ENCODE data around the gene MYMK.

The MYMK gene

DNA sequence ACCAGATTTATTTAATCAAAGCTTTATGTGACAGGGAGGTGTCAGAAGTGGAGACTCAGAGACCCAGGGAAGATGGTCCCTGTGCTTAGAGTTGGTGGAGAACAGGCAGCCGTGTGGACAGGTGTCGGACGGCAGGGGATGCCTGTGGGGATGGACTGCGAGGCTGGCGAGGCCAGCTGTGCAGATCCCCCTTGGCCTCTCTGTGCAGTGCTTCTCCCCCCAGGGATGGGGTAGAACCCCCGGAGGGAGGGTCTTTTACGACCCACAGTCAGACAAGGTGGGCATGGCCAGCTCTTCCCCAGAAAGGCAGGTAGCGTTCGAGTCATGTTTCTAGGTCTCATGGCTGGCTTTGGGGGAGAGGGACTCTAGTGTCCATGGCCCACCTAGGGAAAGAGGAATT is 41.1 kb downstream of the MYMK start:
- H3K4me1 ChIP-seq (ENCODE audit: insufficient read depth, low read length), result peaks cover 5% of the 10 kb centered on the region
- H3K9me3 ChIP-seq (ENCODE audit: low read length), result no peaks in the 10 kb centered on the region
- H3K36me3 ChIP-seq (ENCODE audit: insufficient read depth, low read length), result no peaks in the 10 kb centered on the region
- no peak overlapping the region for H3K4me3 ChIP-seq (ENCODE audit: low read length)
- peaks cover under 1% of the 10 kb centered on the region for H3K27me3 ChIP-seq (ENCODE audit: insufficient read depth, low read length)
- no peak overlapping the region for H2AFZ ChIP-seq (ENCODE audit: low read depth, low read length)

DNA sequence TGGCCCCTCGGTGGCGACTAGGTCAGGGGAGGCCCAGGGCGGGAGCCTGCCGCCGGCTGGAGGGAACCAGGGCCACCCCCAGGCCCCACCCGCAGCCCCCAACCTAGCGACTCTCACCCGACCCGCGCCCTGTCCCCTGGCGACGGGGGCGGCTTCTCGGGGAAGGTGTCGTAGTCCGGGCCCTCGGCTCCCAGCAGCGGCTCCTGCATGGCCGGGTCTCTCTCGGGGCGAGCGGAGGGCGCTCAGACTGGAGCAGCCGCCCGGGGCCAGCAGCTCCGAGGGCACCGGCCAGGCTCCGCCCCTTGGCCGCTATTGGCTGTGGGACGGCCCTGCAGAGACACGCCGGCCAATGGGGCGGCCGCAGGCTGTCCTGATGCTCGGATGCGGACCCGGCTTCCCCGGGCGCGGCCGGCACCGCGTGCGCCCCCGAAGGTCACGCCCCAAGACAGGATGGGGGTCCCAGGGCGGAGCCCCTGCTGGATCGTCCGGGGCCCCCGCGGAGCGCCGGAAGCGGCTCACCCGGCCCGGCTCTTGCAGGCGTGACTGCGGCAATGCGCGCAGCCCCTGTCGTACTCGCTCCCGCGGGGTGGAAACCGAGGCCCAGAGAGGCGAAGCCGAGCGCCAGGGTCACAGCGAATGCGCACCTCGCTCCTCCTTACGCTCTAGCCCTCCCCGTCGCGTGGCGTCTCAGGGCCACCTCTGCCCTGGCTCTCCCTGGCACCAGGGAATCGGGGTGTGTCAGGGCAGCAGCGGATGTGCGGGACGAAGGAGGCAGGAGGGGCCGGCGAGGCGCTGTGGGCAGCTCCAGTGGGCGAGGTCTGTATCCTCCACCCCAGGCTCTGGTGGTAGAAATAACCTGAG is 45.7 kb downstream of the MYMK start, which contains the start of gene SLC2A6:
SLC2A6 (minus strand) TSS at position 249 of the 861 bp plus-strand sequence; CDS start at position 209, 40 bp downstream.
- H3K27me3 ChIP-seq (ENCODE audit: insufficient read depth, low read length), result no peaks in the 10 kb centered on the region
- peaks cover 2% of the 10 kb centered on the region for H3K36me3 ChIP-seq (ENCODE audit: insufficient read depth, low read length)
- peak within 1 kb of the TSS; percentile 52 for H3K4me3 ChIP-seq (ENCODE audit: low read length)
- no peaks in the 10 kb centered on the region for H3K9me3 ChIP-seq (ENCODE audit: low read length)
- H3K4me1 ChIP-seq (ENCODE audit: insufficient read depth, low read length), result peaks cover 14% of the 10 kb centered on the region
- peak within 1 kb of the TSS; percentile 35 for H2AFZ ChIP-seq (ENCODE audit: low read depth, low read length)

DNA sequence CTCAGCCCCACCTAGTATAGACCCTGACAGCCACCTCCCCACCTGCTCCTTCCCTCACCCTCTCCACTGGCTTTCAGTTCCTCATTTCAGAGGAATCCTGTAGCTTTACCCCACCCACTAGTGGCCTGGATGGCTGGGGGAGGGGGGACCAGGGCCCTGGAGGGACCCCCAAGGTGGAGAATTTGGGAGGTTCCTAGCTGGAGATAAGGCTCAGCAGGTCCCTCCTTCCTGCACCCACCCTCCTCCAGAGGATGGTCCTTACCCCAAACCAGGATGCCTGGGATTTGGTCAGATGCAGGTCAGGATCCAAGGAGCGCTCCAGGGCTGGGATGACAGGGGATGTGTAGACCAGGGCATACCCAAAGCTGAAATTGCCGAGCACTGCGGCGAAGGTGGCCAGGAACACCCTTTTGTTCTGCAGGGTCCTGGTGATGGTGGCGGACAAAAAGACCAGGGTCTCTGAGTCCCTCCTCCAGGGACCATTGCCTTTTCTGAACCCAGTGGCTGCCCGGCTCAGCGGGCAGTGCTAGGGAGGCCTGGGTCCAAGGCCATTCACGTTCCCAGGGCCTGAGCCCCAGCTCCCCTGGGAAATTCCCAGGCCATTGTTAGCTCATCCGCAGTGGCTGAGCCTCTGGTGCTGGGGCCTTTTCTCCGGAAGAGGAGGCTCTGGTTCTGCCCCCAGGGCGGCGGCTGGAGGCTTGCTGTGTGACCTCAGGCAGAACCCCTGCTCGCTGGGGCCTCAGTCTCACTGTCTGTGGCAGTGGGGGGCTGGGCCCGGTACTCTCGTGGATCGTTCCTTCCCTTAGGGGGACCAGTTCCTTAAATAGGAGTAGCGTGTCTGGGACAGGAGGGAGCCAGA is 46.5 kb downstream of the MYMK start:
- H3K4me3 ChIP-seq (ENCODE audit: low read length), result peak overlapping the region; percentile 52
- no peaks in the 10 kb centered on the region for H3K27me3 ChIP-seq (ENCODE audit: insufficient read depth, low read length)
- peaks cover 14% of the 10 kb centered on the region for H3K4me1 ChIP-seq (ENCODE audit: insufficient read depth, low read length)
- peaks cover 6% of the 10 kb centered on the region for H3K36me3 ChIP-seq (ENCODE audit: insufficient read depth, low read length)
- peak overlapping the region; percentile 28 for H2AFZ ChIP-seq (ENCODE audit: low read depth, low read length)
- H3K9me3 ChIP-seq (ENCODE audit: low read length), result no peaks in the 10 kb centered on the region

DNA sequence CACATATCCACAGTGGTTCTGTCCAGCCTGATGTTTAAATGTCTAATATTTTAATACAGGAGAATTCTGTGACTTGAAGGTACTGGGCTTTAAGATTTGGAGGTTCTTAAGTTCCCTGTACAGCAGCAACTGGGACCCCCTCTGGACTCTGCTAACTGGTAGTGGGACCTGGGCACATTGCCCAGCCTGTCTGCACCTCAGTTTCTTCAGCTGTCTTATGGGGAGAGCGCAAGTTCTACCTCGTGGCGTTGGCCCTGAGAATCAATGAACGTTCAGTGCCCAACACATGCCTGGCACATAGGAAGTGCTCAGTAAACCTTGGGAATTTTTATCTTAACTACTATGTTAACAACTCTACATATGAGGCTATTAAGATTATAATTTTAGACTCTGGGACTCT is 47.3 kb downstream of the MYMK start:
- Histone ChIP-seq H2AFZ (ENCODE audit: low read depth, low read length) (no peak overlapping the region), H3K9me3 (ENCODE audit: low read length) (no peaks in the 10 kb centered on the region), H3K36me3 (ENCODE audit: insufficient read depth, low read length) (peaks cover 6% of the 10 kb centered on the region), H3K27me3 (ENCODE audit: insufficient read depth, low read length) (no peaks in the 10 kb centered on the region), H3K4me1 (ENCODE audit: insufficient read depth, low read length) (peaks cover 14% of the 10 kb centered on the region), H3K4me3 (ENCODE audit: low read length) (no peak overlapping the region)

DNA sequence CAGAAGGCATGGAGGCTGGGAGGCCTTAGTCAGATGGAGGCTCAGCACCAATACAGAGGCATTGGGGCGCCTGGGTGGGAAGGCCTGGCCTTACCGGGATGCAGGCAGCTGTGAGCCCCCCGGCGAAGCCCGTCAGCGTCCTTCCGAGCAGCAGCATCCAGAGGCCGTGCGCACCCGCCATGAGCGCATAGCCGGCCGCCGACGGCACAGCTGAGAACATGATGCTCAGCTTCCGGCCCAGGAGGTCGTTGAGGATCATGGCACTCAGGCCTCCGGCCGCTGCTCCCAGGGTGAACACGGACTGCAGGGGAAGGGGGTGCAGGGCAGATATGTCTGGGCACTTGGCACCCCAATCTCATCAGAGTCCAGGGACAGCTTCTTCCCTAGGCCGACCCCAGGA is 47.8 kb downstream of the MYMK start:
- H2AFZ ChIP-seq (ENCODE audit: low read depth, low read length), result no peak overlapping the region
- H3K4me3 ChIP-seq (ENCODE audit: low read length), result no peak overlapping the region
- H3K9me3 ChIP-seq (ENCODE audit: low read length), result no peaks in the 10 kb centered on the region
- H3K27me3 ChIP-seq (ENCODE audit: insufficient read depth, low read length), result no peaks in the 10 kb centered on the region
- H3K4me1 ChIP-seq (ENCODE audit: insufficient read depth, low read length), result peaks cover 14% of the 10 kb centered on the region
- peaks cover 9% of the 10 kb centered on the region for H3K36me3 ChIP-seq (ENCODE audit: insufficient read depth, low read length)

DNA sequence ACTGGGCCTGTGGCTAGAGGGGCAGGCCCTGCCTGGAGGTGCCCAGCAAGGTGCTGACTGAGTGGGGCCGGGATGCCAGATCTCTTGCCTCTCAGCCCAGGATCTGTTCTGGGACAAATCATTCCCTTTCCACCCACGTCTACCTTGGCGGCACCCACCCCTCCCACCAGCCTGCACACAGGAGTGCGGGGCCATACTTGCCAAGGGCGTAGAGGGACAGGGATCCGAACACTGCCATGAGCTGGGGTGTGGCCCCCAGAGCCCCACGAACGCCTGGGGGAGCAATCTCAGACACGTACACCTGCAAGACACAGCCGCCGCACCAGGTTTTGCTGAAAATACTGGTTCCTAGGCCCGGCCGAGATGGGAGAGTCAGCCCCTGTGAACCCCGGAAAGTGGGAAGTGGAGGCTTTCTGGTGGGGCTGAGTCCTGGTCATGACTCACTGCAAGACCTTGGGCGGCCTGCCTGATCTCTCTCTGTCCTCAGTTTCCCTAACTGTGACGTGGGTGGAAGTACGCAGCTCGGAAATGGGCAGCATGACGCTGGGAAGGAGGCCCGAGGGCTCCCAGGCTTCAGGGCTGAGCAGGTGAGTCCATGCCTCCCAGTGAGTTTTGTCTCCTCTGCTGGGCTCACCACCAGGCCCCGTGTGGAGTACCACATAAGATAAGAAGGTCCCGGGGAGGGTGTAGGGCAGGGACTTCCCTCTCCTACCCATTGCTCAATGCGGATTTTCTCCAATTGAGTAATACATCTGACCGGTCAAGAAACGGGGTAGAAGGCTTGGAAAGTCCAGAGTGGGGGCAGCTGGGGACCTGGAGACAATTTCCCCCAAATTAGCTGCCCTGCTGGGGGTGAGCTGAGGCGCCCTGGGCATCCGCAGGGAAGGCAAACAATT is 48.5 kb downstream of the MYMK start:
- no peak overlapping the region for H3K4me3 ChIP-seq (ENCODE audit: low read length)

DNA sequence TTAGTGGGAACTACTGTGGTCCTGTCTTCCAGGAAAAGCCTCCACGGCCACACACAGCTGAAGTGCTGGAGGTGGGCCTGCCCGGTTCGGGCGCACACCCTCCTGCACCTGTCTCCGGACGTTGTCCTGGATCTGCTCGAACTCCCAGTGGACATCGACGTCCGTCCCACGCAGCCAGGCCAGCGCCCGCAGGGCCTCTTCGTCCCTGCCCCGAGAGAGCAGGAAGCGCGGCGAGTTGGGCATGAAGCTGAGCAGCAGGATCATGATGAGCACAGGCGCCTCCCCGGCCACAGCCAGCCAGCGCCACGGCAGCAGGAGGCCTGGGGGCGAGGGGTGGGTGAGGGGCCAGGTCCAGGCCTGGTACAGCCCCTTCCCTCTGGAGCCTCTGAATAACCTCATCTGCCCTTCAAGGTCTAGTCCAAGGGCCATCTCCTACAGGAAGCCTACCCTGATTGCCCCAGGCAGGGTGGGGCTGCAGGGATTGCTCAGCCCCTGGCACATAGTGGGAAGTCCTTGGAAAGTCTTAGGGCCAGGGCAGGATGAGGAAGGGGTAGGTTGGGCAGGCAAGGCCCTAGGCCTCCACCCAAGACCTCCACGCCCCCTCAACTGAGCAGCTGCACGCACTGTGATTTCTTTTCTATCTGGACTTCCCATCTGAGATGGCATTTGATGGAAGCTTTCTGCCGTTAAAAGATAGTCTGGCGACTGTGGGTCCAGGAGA is 49.3 kb downstream of the MYMK start:
- Histone ChIP-seq H3K4me1 (ENCODE audit: insufficient read depth, low read length) (peaks cover 14% of the 10 kb centered on the region), H3K9me3 (ENCODE audit: low read length) (no peaks in the 10 kb centered on the region), H3K4me3 (ENCODE audit: low read length) (no peak overlapping the region), H3K36me3 (ENCODE audit: insufficient read depth, low read length) (peaks cover 13% of the 10 kb centered on the region), H2AFZ (ENCODE audit: low read depth, low read length) (no peak overlapping the region), H3K27me3 (ENCODE audit: insufficient read depth, low read length) (no peaks in the 10 kb centered on the region)

More for the DNA sequence above, 48.5 kb downstream of the MYMK start:
- Histone ChIP-seq H3K4me1 (ENCODE audit: insufficient read depth, low read length) (peaks cover 14% of the 10 kb centered on the region), H2AFZ (ENCODE audit: low read depth, low read length) (no peak overlapping the region), H3K27me3 (ENCODE audit: insufficient read depth, low read length) (no peaks in the 10 kb centered on the region), H3K9me3 (ENCODE audit: low read length) (no peaks in the 10 kb centered on the region), H3K36me3 (ENCODE audit: insufficient read depth, low read length) (peaks cover 13% of the 10 kb centered on the region)

DNA sequence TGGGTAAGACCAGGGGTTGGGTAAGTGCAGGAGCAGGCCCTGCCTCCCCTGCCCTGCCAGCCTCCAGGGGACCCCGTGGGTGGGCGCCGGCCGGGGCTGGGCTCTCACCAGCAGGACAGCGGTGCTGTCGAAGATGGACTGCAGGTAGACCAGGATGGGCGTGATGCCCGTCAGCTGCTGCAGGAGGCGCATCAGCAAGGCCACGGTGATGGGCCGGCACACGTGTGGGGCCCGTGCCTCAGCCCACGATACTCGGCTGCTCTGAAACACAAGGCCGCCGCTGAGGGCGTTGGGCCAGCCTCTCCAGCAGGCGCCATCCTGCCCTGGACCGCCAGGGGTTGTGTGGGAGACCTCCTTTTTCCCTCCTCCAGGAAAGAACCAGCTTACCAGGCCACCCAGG is 49.9 kb downstream of the MYMK start:
- Histone ChIP-seq H2AFZ (ENCODE audit: low read depth, low read length) (no peak overlapping the region), H3K9me3 (ENCODE audit: low read length) (no peaks in the 10 kb centered on the region)

DNA sequence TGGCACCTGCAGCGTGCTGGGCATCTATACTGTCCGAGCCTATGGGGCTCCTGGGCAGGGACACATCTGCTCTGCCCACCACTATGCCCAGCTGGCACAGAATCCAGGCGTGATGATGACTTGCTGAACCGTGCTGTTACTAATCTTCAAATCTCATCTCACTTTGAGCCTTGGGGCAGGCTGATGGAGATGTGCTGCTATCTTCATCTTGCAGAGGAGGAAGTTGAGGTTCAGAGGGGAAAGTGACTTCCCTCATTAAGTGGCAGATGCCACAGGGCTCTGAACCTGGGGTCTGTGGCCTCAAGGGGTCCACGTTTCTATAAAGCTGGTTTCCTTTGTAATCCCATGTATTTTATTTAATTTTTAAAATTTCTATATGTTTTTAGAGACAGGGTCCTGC is 50.5 kb downstream of the MYMK start:
- peaks cover 13% of the 10 kb centered on the region for H3K36me3 ChIP-seq (ENCODE audit: insufficient read depth, low read length)

More for the DNA sequence above, 49.9 kb downstream of the MYMK start:
- Histone ChIP-seq H3K36me3 (ENCODE audit: insufficient read depth, low read length) (peaks cover 13% of the 10 kb centered on the region), H3K4me3 (ENCODE audit: low read length) (no peak overlapping the region), H3K27me3 (ENCODE audit: insufficient read depth, low read length) (no peaks in the 10 kb centered on the region), H3K4me1 (ENCODE audit: insufficient read depth, low read length) (peaks cover 14% of the 10 kb centered on the region)

DNA sequence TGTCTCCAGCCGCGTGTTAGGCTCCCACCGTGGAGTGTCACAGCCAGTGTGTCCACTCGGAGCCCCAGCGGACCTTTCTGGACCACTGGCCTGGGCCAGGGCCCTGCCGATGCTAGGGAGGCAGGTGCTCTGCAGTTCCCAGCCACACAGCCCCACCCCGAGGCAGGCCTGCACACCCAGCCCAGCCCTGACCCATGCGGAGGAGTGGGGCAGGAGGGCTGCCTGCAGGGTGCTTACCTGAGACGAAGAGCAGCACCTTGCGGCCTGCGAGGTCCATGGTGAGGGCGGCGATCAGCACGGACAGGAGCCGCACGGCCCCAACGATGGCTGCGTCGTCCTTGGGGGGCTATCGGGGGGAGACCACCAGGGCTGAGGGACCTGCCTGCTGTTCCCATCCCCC is 51.0 kb downstream of the MYMK start:
- Histone ChIP-seq H3K9me3 (ENCODE audit: low read length) (no peaks in the 10 kb centered on the region), H3K36me3 (ENCODE audit: insufficient read depth, low read length) (peaks cover 13% of the 10 kb centered on the region), H3K27me3 (ENCODE audit: insufficient read depth, low read length) (no peaks in the 10 kb centered on the region), H2AFZ (ENCODE audit: low read depth, low read length) (no peak overlapping the region), H3K4me3 (ENCODE audit: low read length) (no peak overlapping the region), H3K4me1 (ENCODE audit: insufficient read depth, low read length) (peaks cover 9% of the 10 kb centered on the region)

More for the DNA sequence above, 50.5 kb downstream of the MYMK start:
- H3K27me3 ChIP-seq (ENCODE audit: insufficient read depth, low read length), result no peaks in the 10 kb centered on the region
- H3K4me1 ChIP-seq (ENCODE audit: insufficient read depth, low read length), result peaks cover 9% of the 10 kb centered on the region
- H3K9me3 ChIP-seq (ENCODE audit: low read length), result no peaks in the 10 kb centered on the region
- H3K4me3 ChIP-seq (ENCODE audit: low read length), result no peak overlapping the region
- H2AFZ ChIP-seq (ENCODE audit: low read depth, low read length), result no peak overlapping the region

DNA sequence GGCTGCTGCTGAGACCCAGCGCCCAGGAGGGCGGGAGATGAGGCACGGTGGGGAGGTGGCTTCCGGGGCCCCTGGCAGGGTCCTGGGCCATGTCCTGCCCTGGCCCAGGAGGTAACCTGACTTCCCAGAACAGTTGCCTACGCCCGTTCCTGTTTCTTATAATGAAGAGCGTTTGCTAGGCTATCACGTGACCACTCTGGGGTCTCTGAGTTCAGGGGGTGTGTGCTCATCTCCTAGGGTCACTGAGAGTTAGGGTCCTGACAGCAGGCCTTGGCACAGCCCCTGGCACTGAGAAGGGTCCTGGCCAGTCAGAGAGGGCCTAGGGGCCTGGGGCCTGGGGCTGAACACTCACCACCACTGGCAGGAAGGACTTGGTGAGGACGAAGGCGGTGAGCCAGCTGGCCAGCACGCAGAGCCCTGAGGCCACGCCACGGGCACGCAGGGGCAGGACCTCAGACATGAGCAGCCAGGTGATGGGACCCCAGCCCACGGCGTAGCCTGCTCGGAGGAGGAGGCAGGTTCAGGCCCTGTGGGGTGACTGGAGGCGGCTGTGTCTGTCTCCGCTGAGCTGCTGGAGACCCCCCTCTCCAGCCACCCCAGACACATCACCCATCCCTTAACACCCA is 51.9 kb downstream of the MYMK start:
- H3K4me3 ChIP-seq (ENCODE audit: low read length), result no peak overlapping the region
- no peak overlapping the region for H2AFZ ChIP-seq (ENCODE audit: low read depth, low read length)
- H3K9me3 ChIP-seq (ENCODE audit: low read length), result no peaks in the 10 kb centered on the region
- no peaks in the 10 kb centered on the region for H3K27me3 ChIP-seq (ENCODE audit: insufficient read depth, low read length)
- peaks cover 19% of the 10 kb centered on the region for H3K36me3 ChIP-seq (ENCODE audit: insufficient read depth, low read length)
- peaks cover 2% of the 10 kb centered on the region for H3K4me1 ChIP-seq (ENCODE audit: insufficient read depth, low read length)

DNA sequence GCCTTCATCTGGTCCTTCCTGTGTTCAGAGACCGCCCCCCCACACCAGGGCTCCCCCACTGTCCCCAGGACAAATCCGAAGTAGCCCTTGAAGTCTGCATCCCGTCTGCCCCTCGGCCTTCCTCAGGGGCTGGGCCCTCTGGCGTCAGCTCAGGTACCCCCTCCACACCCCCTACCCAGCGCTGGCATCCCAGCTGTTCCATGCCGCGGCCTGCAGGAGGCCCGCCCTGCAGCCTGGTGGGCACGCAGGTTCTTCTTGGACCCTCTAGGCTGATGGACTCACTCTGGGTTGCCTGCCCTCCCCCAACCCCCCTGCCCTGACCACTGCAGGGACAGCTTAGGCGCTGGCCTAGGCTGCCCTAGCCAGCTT is 52.5 kb downstream of the MYMK start:
- H3K36me3 ChIP-seq (ENCODE audit: insufficient read depth, low read length), result peaks cover 19% of the 10 kb centered on the region
- H3K4me1 ChIP-seq (ENCODE audit: insufficient read depth, low read length), result no peaks in the 10 kb centered on the region
- no peaks in the 10 kb centered on the region for H3K9me3 ChIP-seq (ENCODE audit: low read length)
- H2AFZ ChIP-seq (ENCODE audit: low read depth, low read length), result no peak overlapping the region
- no peak overlapping the region for H3K4me3 ChIP-seq (ENCODE audit: low read length)
- H3K27me3 ChIP-seq (ENCODE audit: insufficient read depth, low read length), result no peaks in the 10 kb centered on the region

Measured in neuron (in vitro differentiated cells).